Inflammatory macrophage treated with lipopolysaccharide for 1 hour (primary cell): ENCODE measurements around the gene AEBP1.

Source experiments
- DNase-seq, 2 donors: peaks; one replicate each; pipeline ENCODE4 v3.0.0-alpha.2; 2020 to 2022

Gene AEBP1

GRCh38 chr7:44067064-44067951 lies 36.8 kb upstream of the AEBP1 start:
- no peak for DNase-seq

DNA sequence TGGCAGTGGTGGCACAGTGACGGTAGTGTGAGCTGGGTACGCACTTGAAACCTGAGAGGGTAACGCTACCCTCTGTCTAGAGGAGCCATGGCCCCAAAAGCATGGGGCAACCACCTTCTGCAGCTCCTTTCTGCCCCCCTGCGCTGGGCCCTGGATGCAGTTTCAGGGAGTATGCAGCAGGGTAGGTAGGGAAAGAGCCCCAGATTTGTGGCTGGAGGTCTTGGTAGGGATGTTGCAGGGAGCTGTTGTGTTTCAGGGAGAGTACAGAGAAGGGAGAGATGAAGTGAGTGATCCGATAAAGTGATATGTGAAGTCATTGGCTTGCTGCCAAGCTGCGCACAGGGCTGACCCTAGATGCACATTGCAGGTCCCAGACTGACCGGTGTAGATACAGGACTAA lies 36.1 kb upstream of the AEBP1 start:
- no peak for DNase-seq

DNA sequence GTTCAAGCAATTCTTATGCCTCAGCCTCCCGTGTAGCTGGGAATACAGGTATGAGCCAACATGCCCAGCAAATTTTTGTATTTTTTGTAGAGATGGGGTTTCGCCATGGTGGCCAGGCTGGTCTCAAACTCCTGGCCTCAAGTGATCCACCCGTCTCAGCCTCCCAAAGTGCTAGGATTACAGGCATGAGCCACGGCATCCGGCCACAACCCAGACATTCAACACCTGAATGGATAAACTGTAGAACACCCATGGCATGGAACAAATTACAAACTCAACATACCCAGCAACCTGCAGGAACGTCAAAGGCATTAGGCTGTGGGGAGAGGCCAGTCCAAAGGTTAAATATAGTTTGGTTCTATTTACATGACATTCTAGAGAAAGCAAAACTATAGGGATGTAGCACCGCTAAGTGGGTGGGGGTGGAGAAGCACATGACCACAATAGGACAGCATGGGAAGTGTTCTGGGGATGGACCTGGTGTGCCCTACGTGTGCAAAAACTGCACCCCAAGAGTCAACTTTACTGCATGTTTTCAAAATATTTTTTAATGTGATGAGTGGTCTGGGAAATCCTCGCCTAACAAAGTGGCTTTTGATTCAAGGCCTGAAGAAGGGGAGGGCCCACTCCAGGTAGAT lies 32.3 kb upstream of the AEBP1 start:
- peak in 1 of 2 donors; percentile 9 for DNase-seq

- DNase-seq = peak; percentile 41 to 53
These were observed 31.5 kb upstream of the AEBP1 start for GRCh38 chr7:44072364-44073231.

GRCh38 chr7:44073664-44074348 lies 30.3 kb upstream of the AEBP1 start:
- DNase-seq = peak; percentile 86 to 88

DNA sequence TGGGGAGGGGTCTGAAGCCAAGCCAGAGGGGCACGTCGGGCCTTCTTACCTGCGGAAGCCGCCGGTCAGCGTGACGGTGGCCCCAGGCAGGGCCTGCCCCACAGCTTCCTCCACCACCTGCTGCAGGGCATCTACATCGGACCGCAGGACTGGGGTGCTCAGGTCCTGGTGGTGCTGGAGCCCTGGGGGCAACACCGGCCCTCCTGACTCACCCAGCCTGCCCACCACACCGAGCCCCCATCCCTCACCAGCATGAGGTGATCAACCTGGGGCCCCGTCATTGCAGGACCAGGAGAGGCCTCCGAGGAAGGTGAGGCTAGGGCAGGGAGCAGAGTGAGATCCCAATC lies 29.8 kb upstream of the AEBP1 start:
- no peak for DNase-seq

- no peak for DNase-seq
These were observed 28.7 kb upstream of the AEBP1 start for GRCh38 chr7:44075296-44076075.

- no peak for DNase-seq
These were observed 27.8 kb upstream of the AEBP1 start for GRCh38 chr7:44076101-44076895.

DNA sequence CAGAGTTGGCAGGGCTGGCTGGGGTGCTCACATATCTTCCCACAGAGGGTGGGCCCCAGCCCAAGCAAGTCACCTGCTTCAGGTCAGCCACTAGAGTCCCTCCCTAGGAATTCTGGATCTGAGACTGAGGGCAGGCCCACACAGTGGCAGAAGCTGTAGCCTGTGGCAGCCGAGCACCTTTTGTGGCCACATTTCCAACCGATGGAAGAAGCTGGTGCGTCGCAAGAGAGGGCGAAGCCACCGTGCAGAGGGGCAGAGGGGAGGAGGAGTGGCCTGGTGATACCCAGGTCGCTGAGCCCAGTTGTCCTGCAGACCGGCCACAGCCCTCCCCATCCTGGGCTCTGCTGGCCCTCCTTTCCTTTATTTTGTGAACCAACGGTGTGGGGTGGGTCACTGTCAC lies 27.1 kb upstream of the AEBP1 start:
- DNase-seq = no peak

- no peak for DNase-seq
These were observed 26.5 kb upstream of the AEBP1 start for GRCh38 chr7:44077681-44078091.

DNA sequence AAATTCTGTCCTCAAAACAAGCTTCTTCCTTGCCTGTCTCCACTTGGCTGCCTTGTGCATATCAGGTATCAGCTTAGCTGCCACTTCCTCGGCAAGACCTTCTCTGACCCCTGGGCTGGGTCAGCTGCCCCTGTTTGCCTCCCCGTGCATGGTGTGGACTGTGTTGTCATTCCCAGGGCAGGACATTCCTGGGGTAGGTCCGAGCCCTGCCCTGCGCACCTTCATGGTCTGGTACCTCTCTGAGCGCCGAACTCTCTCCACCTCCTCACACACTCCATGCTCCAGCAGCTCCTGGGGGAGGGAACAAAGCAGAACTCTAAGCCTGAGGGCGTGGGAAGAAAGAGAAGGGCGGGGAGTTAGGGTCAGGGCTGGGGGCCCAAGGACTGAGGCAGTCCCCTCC lies 25.6 kb upstream of the AEBP1 start:
- DNase-seq = no peak

DNA sequence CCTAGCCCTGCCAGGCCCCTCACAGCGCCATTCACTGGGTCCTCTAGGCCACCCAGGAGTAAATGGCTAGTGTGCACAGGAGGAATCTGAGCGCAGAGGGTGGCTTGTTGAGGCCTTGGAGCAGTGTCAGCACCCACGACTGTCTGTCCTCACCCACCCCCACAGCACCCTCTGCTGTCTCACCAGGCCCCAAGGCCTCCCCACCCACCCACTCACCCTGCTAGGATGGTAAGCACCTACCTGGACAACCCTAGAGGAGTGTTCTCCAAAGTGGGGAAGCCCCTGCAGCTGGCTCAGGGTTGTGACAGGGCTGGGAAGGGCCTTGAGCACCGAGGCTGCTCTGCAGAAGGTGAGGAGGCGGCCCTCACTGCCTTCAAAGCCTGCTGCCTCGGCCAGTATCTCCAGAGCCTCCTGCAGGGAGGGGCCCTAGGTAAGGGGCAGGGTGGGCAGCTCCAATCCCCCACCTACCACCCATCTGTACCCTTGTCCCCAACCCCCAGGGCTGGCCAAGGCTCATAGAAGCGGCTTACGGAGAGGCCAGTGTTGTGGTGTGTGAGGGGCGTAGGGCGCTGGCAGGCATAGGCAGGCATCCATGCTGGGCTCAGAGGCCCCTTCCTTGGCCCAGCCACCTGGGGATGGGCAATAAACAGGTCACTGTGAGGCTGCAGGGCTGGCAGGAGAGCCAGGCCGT lies 24.7 kb upstream of the AEBP1 start:
- peak in 1 of 2 donors; percentile 35 for DNase-seq

DNA sequence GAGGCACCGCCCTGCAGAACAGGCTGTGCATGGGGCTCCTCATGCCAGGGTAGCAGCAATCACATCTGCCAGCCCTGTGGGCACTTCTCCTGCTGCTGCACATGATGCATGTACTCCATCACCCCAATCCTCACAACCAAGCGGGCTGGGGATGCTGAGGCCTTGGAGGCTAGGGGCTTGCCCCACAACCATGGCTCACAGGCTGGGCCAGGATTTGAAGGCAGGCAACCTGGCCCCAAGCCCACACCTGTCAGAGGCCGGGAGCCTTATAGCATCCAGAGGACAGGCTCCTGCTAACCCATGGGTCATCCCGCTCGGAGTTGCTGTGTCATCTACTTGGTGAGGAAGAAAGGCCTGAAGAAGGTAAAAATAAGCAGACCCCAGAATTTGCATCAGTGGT lies 24.0 kb upstream of the AEBP1 start:
- DNase-seq = no peak

DNA sequence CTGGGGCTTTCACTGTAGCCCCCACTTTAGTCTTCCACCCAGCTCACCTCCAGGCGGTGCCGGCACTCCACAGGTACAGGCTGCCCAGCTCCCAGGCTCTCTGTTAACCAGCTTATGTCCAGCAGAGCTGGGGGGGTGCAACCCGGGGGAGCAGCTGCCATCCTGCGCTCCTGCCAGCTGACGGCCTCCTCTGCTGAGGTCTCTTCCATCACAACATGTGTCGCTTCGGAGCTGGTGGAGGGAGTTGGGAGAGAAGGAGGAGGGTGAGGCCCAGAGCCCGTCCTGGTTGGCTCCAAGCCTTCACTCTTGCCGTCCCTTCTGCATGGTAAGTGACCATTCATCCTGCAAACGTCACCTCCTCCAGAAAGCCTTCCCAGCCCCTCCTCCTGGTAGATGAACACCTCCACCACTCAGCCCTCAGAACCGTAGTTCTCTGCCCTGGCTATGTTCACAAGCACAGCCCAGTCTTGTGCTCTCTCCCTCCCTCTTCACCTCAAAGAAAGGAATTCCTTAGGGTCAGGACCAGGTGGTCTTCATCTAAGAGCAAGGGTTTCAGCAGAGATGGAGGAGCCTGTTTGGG lies 23.4 kb upstream of the AEBP1 start:
- no peak for DNase-seq

- DNase-seq = no peak
These were observed 22.8 kb upstream of the AEBP1 start for GRCh38 chr7:44081266-44081748.

DNA sequence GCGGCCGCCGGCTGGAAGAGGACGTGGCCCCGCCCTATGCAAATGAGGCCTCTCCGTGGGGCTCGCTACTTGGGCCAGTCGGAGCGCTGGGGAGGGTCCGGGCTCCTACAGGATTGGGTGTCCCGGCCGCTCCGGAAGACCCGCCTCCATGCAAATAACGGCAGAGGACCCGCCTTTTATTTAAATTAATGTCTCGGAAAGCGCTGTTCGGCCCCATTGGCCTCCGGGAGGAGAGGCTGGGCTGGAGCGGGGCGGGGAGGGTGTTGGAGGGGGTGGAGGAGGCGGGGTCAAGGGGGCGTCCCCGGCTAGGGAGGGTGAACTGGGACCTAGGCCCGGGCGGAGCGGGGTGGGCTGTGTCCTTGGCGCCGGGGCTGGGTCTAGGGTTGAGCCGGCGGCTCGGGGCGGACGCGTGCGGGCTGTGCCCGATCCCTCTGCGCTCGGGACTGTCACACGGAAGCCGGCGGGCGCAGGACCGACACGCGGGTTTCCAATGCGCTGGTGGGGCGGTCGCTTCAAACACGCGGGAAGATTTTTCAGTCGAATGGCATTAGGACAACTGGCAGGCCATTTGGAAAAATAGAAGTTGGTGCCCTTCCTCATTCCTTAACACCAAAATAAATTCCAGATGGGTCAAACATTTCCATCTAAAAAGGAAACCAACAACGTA lies 21.5 kb upstream of the AEBP1 start:
- DNase-seq = peak; percentile 98 to 100

- DNase-seq = no peak
These were observed 20.3 kb upstream of the AEBP1 start for GRCh38 chr7:44083796-44084195.

DNA sequence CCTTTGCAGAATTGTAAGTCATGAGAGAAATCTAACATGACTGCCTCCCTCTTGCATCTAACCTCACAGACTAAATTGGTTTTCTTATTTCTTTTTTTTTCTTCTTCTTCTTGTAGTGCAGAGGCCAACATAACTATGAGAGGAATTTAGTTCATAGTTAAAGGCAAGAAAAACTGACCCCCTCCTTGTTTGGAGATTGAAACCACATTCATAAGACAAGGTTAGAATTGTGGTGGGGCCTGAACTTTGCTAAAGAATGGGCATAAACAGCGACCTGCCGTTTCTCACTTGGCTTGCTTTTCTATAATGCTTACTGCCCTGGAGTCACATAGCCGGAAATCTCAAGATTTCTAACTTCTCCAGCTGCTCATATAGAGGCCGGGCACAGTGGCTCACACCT lies 19.4 kb upstream of the AEBP1 start:
- DNase-seq = no peak

- DNase-seq = no peak
These were observed 18.6 kb upstream of the AEBP1 start for GRCh38 chr7:44085546-44085945.
